A549 treated with GW870086 at 1 μM for 4 hours (cell line): ENCODE measurements around the gene KRTAP10-3. TPM values are rescaled to one million over a fixed set of nuclear protein-coding genes. Genes with fewer than 3 reads are reported as not detected.

ENCODE experiments used
- total RNA-seq: library from RNA; stranded (reverse); fragments of 200-300 nt; extraction: Qiagen RNA extraction; gene quantifications from 5 replicates; pipeline ENCODE4 v1.2.3, GENCODE V29; 2022; ENCODE audit warnings: low read depth

Gene KRTAP10-3, protein sequence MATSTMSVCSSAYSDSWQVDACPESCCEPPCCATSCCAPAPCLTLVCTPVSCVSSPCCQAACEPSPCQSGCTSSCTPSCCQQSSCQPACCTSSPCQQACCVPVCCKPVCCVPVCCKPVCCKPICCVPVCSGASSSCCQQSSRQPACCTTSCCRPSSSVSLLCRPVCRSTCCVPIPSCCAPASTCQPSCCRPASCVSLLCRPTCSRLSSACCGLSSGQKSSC
- not detected in 5 replicates for total RNA-seq

DNA sequence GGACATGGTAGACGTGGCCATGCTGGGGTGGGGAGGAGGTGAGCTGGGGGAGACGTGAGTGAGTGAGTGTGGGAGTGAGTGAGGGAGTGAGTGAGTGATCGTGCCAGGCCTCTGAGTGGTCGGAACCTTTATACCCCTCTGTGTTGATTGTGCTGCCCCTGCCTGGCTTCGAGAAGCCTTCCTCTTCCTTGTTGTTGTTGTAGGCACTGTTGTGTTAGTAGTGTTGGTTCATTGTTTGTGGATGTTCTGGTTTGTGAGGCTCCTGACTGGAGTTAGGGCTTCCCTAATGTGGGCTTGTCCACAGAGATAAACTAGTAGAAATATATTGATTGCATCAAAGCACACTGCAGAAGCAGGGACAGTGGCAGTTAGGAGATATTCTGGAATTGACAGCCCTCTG, at the start of gene KRTAP10-3:
Gene KRTAP10-3, minus strand, starts transcription at position 101 of the 400 bp plus-strand sequence. Its CDS starts 80 bp downstream, at position 21.

DNA sequence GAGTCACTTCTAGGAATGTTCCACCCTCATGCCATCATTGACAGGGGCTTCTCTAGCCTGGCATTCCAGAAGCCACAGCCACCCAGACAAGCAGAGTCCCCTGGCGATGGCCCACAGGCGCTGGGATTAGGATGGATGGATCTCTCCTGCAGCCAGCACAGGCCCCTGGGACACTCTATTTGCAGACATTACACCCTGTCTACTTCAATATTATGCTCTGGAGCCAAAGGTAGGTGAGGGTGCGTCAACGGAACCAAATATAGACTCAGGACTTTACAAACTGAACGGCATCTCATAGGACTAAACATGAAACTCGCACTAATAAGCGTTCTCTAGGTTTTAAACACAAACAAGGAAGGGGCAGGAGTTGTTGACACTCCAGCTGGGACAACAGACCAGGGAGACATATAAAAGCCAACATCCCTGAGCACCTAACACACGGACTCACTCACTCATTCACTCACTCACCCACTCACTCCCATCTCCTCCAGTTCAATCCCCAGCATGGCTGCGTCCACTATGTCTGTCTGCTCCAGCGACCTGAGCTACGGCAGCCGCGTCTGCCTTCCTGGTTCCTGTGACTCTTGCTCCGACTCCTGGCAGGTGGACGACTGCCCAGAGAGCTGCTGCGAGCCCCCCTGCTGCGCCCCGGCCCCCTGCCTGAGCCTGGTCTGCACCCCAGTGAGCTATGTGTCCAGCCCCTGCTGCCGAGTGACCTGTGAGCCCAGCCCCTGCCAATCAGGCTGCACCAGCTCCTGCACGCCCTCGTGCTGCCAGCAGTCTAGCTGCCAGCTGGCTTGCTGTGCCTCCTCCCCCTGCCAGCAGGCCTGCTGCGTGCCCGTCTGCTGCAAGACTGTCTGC, 41.8 kb upstream of the KRTAP10-3 start, which contains the start of gene KRTAP10-7:
Gene KRTAP10-7, plus strand, starts transcription at position 480 of the 861 bp plus-strand sequence. Its CDS starts 25 bp downstream, at position 505.

DNA sequence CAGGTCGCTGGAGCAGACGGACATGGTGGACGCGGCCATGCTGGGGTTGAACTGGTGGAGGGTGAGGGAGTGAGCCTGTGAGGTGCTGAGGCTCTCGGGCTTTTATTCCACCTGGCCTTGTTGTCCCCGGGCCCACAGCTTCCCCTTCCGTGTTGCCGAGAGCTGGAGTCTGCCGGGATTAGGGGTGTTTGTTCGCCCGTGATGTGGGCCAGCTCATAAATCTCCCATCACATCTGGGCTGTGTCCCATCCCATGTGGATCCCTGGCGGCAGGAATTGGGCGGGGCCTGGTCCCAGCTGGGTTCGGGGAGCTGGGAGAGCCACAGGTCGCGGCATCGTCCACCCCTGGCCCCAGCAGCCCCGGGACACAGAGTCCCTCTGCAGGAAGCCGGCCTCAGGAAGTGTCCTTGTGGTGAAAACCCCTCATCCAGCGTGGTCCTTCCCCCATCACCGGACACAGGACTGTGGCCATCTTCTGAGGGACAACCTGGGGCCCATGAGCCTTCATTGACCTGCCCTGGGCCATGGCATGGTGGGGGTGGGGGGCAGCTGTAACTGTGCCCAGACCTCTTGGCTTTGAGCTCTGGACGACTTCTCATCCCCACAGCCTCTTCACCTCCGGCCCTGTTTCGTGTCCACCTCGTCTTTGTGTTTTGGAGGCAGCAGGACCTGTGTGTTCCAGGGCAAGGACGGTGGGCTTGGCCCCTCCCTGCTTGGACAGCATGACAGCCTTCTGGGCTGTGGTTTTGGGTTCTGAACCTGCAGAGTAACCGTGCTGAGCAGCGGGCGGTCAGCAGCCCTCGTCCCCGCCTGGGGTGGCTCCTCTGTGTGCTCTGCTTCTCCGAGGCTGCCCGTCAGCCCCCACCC, 34.1 kb upstream of the KRTAP10-3 start, which contains the start of gene KRTAP10-6:
Gene KRTAP10-6, minus strand, starts transcription at position 60 of the 866 bp plus-strand sequence. Its CDS starts 21 bp downstream, at position 39.

DNA sequence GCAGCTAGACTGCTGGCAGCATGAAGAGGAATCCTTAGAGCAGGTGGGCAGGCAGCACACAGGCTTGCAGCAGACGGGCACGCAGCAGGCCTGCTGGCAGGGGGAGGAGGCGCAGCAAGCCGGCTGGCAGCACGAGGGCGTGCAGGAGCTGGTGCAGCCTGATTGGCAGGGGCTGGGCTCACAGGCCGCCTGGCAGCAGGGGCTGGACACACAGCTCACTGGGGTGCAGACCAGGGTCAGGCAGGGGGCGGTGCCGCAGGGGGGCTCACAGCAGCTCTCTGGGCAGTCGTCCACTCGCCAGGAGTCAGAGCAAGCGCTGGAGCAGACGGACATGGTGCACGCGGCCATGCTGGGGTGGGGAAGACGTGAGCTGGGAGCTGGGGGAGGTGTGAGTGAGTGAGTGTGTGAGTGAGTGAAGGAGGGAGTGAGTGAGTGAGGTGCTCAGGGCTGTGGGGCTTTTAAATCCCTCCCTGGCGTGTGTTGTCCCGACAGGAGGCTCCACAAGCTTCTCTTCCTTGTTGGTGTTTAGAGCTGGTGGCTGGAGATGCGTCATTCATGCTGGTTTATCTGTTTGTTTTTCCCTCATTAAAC, 21.7 kb upstream of the KRTAP10-3 start, which contains the start of gene KRTAP10-5:
Gene KRTAP10-5, minus strand, starts transcription at position 374 of the 591 bp plus-strand sequence. Its CDS starts 26 bp downstream, at position 348.

DNA sequence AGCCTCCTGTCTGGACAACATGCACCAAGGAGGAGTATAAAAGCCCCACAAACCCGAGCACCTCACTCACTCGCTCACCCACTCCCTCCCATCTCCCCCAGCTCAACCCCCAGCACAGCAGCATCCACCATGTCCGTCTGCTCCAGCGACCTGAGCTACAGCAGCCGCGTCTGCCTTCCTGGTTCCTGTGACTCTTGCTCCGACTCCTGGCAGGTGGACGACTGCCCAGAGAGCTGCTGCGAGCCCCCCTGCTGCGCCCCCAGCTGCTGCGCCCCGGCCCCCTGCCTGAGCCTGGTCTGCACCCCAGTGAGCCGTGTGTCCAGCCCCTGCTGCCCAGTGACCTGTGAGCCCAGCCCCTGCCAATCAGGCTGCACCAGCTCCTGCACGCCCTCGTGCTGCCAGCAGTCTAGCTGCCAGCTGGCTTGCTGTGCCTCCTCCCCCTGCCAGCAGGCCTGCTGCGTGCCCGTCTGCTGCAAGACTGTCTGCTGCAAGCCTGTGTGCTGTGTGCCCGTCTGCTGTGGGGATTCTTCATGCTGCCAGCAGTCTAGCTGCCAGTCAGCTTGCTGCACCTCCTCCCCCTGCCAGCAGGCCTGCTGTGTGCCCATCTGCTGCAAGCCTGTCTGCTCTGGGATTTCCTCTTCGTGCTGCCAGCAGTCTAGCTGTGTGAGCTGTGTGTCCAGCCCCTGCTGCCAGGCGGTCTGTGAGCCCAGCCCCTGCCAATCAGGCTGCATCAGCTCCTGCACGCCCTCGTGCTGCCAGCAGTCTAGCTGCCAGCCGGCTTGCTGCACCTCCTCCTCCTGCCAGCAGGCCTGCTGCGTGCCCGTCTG, 15.2 kb upstream of the KRTAP10-3 start, which contains the start of gene KRTAP10-4:
Gene KRTAP10-4, plus strand, starts transcription at position 100 of the 827 bp plus-strand sequence. Its CDS starts 30 bp downstream, at position 130.

GRCh38 chr21:44551340-44551961, 7.1 kb downstream of the KRTAP10-3 start, which contains the start of gene KRTAP10-2:
TSS of gene KRTAP10-2 (minus strand) at chr21:44551505. CDS start at chr21:44551458, 47 bp downstream.

GRCh38 chr21:44539991-44540666, 18.5 kb downstream of the KRTAP10-3 start, which contains the start of gene KRTAP10-1:
TSS of gene KRTAP10-1 (minus strand) at chr21:44540195. CDS start at chr21:44540150, 45 bp downstream.

Other genes with a start within 250 kb of the KRTAP10-3 start
- 6.8 to 9.9 TPM (median 7.6 TPM) in 5 replicates for gene CFAP410, start 219.4 kb downstream of the KRTAP10-3 start, total RNA-seq
- 7.5 to 10.9 TPM (median 8.1 TPM) in 5 replicates for gene TRPM2, start 205.2 kb downstream of the KRTAP10-3 start, total RNA-seq
- 1.2 to 2.1 TPM (median 1.9 TPM) in 5 replicates for gene LRRC3, start 103.3 kb downstream of the KRTAP10-3 start, total RNA-seq
- gene KRTAP10-1, start 18.6 kb downstream of the KRTAP10-3 start, total RNA-seq, result not detected in 5 replicates
- not detected in 5 replicates for gene KRTAP10-2, start 7.3 kb downstream of the KRTAP10-3 start, total RNA-seq
- gene KRTAP10-4, start 14.9 kb upstream of the KRTAP10-3 start, total RNA-seq, result not detected in 5 replicates
- not detected in 5 replicates for gene KRTAP10-5, start 21.8 kb upstream of the KRTAP10-3 start, total RNA-seq
- gene KRTAP10-6, start 33.7 kb upstream of the KRTAP10-3 start, total RNA-seq, result not detected in 5 replicates
- gene KRTAP10-7, start 41.8 kb upstream of the KRTAP10-3 start, total RNA-seq, result not detected in 5 replicates
- not detected in 5 replicates for gene KRTAP10-8, start 53.3 kb upstream of the KRTAP10-3 start, total RNA-seq
- not detected in 5 replicates for gene KRTAP10-9, start 68.3 kb upstream of the KRTAP10-3 start, total RNA-seq
- not detected in 5 replicates for gene KRTAP10-10, start 78.6 kb upstream of the KRTAP10-3 start, total RNA-seq
- gene KRTAP10-11, start 87.6 kb upstream of the KRTAP10-3 start, total RNA-seq, result not detected in 5 replicates
- not detected in 5 replicates for gene KRTAP12-4, start 95.9 kb upstream of the KRTAP10-3 start, total RNA-seq
- gene KRTAP12-3, start 99.1 kb upstream of the KRTAP10-3 start, total RNA-seq, result not detected in 5 replicates
- gene KRTAP12-2, start 108.1 kb upstream of the KRTAP10-3 start, total RNA-seq, result not detected in 5 replicates
- not detected in 5 replicates for gene KRTAP12-1, start 123.4 kb upstream of the KRTAP10-3 start, total RNA-seq
- gene KRTAP10-12, start 138.4 kb upstream of the KRTAP10-3 start, total RNA-seq, result not detected in 5 replicates
- not detected in 5 replicates for gene TSPEAR, start 152.8 kb upstream of the KRTAP10-3 start, total RNA-seq
- 27.9 to 39.8 TPM (median 35.6 TPM) in 5 replicates for gene UBE2G2, start 243.0 kb upstream of the KRTAP10-3 start, total RNA-seq